Activated CD4-positive, CD25-positive, alpha-beta regulatory T cell (primary cell): ENCODE data around the gene DNAAF9.

Experiments
- DNase-seq, 4 experiments: peaks; one replicate each; lab custom pipeline; 2025; lab: John Stamatoyannopoulos, UW

Gene DNAAF9

GRCh38 chr20:3410464-3410863 is 3.0 kb upstream of the DNAAF9 start:
- DNase-seq, result no peak

- no peak for DNase-seq
Observed at GRCh38 chr20:3409417-3409816, 1.9 kb upstream of the DNAAF9 start.

GRCh38 chr20:3407771-3408637 is 535 bp upstream of the DNAAF9 start:
- peak; percentile 43 to 62 (median 56) for DNase-seq

GRCh38 chr20:3406481-3407039 is 909 bp downstream of the DNAAF9 start:
- no peak for DNase-seq

GRCh38 chr20:3405696-3406358 is 1.6 kb downstream of the DNAAF9 start:
- no peak for DNase-seq

GRCh38 chr20:3405139-3405538 is 2.3 kb downstream of the DNAAF9 start:
- no peak for DNase-seq

- DNase-seq, result no peak
Observed at GRCh38 chr20:3404402-3404801, 3.1 kb downstream of the DNAAF9 start.

- DNase-seq, result no peak
Observed at GRCh38 chr20:3403741-3404140, 3.7 kb downstream of the DNAAF9 start.

- no peak for DNase-seq
Observed at GRCh38 chr20:3402453-3402852, 5.0 kb downstream of the DNAAF9 start.

- no peak for DNase-seq
Observed at GRCh38 chr20:3400260-3401155, 7.0 kb downstream of the DNAAF9 start.

- no peak for DNase-seq
Observed at GRCh38 chr20:3398681-3399252, 8.7 kb downstream of the DNAAF9 start.

GRCh38 chr20:3396492-3396891 is 11.0 kb downstream of the DNAAF9 start:
- DNase-seq, result no peak

- no peak for DNase-seq
Observed at GRCh38 chr20:3392756-3393155, 14.7 kb downstream of the DNAAF9 start.

- DNase-seq, result no peak
Observed at GRCh38 chr20:3390759-3391425, 16.6 kb downstream of the DNAAF9 start.

- no peak for DNase-seq
Observed at GRCh38 chr20:3383878-3384495, 23.5 kb downstream of the DNAAF9 start.

- no peak for DNase-seq
Observed at GRCh38 chr20:3382836-3383235, 24.6 kb downstream of the DNAAF9 start.

GRCh38 chr20:3380228-3381070 is 27.0 kb downstream of the DNAAF9 start:
- DNase-seq, result no peak

- DNase-seq, result no peak
Observed at GRCh38 chr20:3378138-3378537, 29.3 kb downstream of the DNAAF9 start.

GRCh38 chr20:3377644-3378043 is 29.8 kb downstream of the DNAAF9 start:
- DNase-seq, result no peak

GRCh38 chr20:3374296-3374695 is 33.2 kb downstream of the DNAAF9 start:
- no peak for DNase-seq
